Liver (tissue), 9 donors: ENCODE results near the gene MPPE1. TPM values are rescaled to one million over a fixed set of nuclear protein-coding genes. Genes with fewer than 3 reads are reported as not detected.

ENCODE experiments used
- DNase-seq: peaks from one replicate; pipeline ENCODE4 v3.0.0-alpha.2; 2017; ENCODE audit warnings: low spot score
- H3K27ac ChIP-seq, 2 donors: one replicate each; pipeline ENCODE4 v1.7.0; 2013; ENCODE audit warnings: inconsistent platforms in 2 of 2, low read length in 2 of 2, control low read depth in 1 of 2, low read depth in 1 of 2, mild to moderate bottlenecking in 1 of 2
- H3K27me3 ChIP-seq, 4 donors: one replicate each; pipeline versions ENCODE4 v1.6.1 to v1.7.0; 2013; ENCODE audit warnings: low read length in 3 of 4, inconsistent platforms in 1 of 4, mild to moderate bottlenecking in 1 of 4, moderate library complexity in 1 of 4; ENCODE audit not compliant: control insufficient read depth in 4 of 4, insufficient read depth in 4 of 4
- H3K36me3 ChIP-seq, 4 donors: one replicate each; pipeline versions ENCODE4 v1.6.1 to v1.7.0; 2013; ENCODE audit warnings: low read length in 3 of 4, mild to moderate bottlenecking in 3 of 4, low read depth in 1 of 4, moderate library complexity in 1 of 4; ENCODE audit not compliant: control insufficient read depth in 4 of 4, insufficient read depth in 3 of 4
- H3K4me1 ChIP-seq, 4 donors: one replicate each; pipeline versions ENCODE4 v1.6.1 to v1.7.0; 2013; ENCODE audit warnings: low read length in 3 of 4, mild to moderate bottlenecking in 3 of 4, moderate library complexity in 1 of 4; ENCODE audit not compliant: control insufficient read depth in 4 of 4, insufficient read depth in 4 of 4
- H3K4me3 ChIP-seq, 3 donors: one replicate each; pipeline versions ENCODE4 v1.6.1 to v1.7.0; 2013; ENCODE audit warnings: low read length in 3 of 3, control low read depth in 1 of 3, low read depth in 1 of 3, mild to moderate bottlenecking in 1 of 3
- H3K9ac ChIP-seq, 2 donors: one replicate each; pipeline ENCODE4 v1.7.0; 2013; ENCODE audit warnings: low read length in 2 of 2, mild to moderate bottlenecking in 2 of 2, moderate library complexity in 2 of 2, control low read depth in 1 of 2, low read depth in 1 of 2
- H3K9me3 ChIP-seq, 4 donors: one replicate each; pipeline versions ENCODE4 v1.6.1 to v1.7.0; 2013; ENCODE audit warnings: low read length in 3 of 4; ENCODE audit not compliant: control insufficient read depth in 4 of 4
- CTCF ChIP-seq: fragments of 150-350 bp; IDR thresholded peaks from 2 replicates; pipeline ENCODE4 v1.5.1; 2017; ENCODE audit warnings: improper control_type of control experiment, low read depth, low read length; ENCODE audit not compliant: missing input control
- EGR1 ChIP-seq, 2 donors: IDR thresholded peaks; 2 replicates each; pipeline ENCODE4 v1.6.1; 2016 to 2018; ENCODE audit warnings: antibody characterized with exemption in 2 of 2, low read depth in 2 of 2
- FOXA1 ChIP-seq: IDR thresholded peaks from 2 replicates; pipeline ENCODE4 v1.6.1; 2016; ENCODE audit warnings: antibody characterized with exemption
- FOXA2 ChIP-seq: IDR thresholded peaks from 2 replicates; pipeline ENCODE4 v1.6.1; 2016; ENCODE audit warnings: antibody characterized with exemption
- GABPA ChIP-seq, 2 donors: IDR thresholded peaks in 1 of 2; conservative IDR thresholded peaks in 1 of 2; 2 replicates each; pipeline ENCODE4 v1.6.1; 2016; ENCODE audit warnings: antibody characterized with exemption in 2 of 2, mild to moderate bottlenecking in 1 of 2, moderate library complexity in 1 of 2
- HNF4A ChIP-seq, 2 donors: conservative IDR thresholded peaks; 2 replicates each; pipeline ENCODE4 v1.6.1; 2016; ENCODE audit warnings: antibody characterized with exemption in 2 of 2, mild to moderate bottlenecking in 2 of 2
- HNF4G ChIP-seq: IDR thresholded peaks from 2 replicates; pipeline ENCODE4 v1.6.1; 2016; ENCODE audit warnings: antibody characterized with exemption
- JUND ChIP-seq, 2 donors: IDR thresholded peaks; 2 replicates each; pipeline ENCODE4 v1.6.1; 2016; ENCODE audit warnings: antibody characterized with exemption in 2 of 2
- MAX ChIP-seq: IDR thresholded peaks from 2 replicates; pipeline ENCODE4 v1.6.1; 2016; ENCODE audit warnings: antibody characterized with exemption
- NR2F2 ChIP-seq: IDR thresholded peaks from 2 replicates; pipeline ENCODE4 v1.6.1; 2016; ENCODE audit warnings: antibody characterized with exemption
- RAD21 ChIP-seq, 2 donors: IDR thresholded peaks; 2 replicates each; pipeline ENCODE4 v1.6.1; 2016; ENCODE audit warnings: antibody characterized with exemption in 2 of 2, mild to moderate bottlenecking in 2 of 2
- REST ChIP-seq: IDR thresholded peaks from 2 replicates; pipeline ENCODE4 v1.6.1; 2016; ENCODE audit warnings: antibody characterized with exemption, mild to moderate bottlenecking
- SP1 ChIP-seq: IDR thresholded peaks from 2 replicates; pipeline ENCODE4 v1.6.1; 2018; ENCODE audit warnings: antibody characterized with exemption, mild to moderate bottlenecking
- TAF1 ChIP-seq: conservative IDR thresholded peaks from 2 replicates; pipeline ENCODE4 v1.6.1; 2016; ENCODE audit warnings: antibody characterized with exemption, mild to moderate bottlenecking
- YY1 ChIP-seq: IDR thresholded peaks from 2 replicates; pipeline ENCODE4 v1.6.1; 2016; ENCODE audit warnings: antibody characterized with exemption, mild to moderate bottlenecking
- ZBTB33 ChIP-seq: IDR thresholded peaks from 2 replicates; pipeline ENCODE4 v1.6.1; 2016; ENCODE audit warnings: antibody characterized with exemption
- WGBS: extraction: QIAGEN DNeasy Blood & Tissue Kit; methylation state at CpG from one replicate; pipeline ENCODE4 v1.1.7; 2013; 5-methylcytosine and 5-hydroxymethylcytosine counted together
- polyA plus RNA-seq, 2 donors: library from polyadenylated mRNA; stranded (reverse) in 1 of 2; unstranded in 1 of 2; fragments of 200-250 nt in 1 of 2; fragments of >200 nt in 1 of 2; fragmentation: Nextera tagmentation in 1 of 2; extraction: Ambion mirVana in 1 of 2; gene quantifications; one replicate each; pipeline versions ENCODE4 v1.2.1 to v1.2.3, GENCODE V29; 2013 to 2015
- total RNA-seq, 2 donors: library from RNA; depleted of rRNA; stranded (reverse); fragments of >200 nt; gene quantifications; one replicate each; pipeline ENCODE4 v1.2.3, GENCODE V29; 2014
- donor health status: healthy.
- donor health status: healthy.
- donor health status: healthy.
- donor health status: healthy.
- donor health status: healthy.

The MPPE1 gene
- total and polyA plus RNA-seq, 4 donors: 9.8 to 31.6 (median 26.1) TPM

- H3K9me3 ChIP-seq: no peaks in the 10 kb centered on the region
- no peak overlapping the region for H3K27ac ChIP-seq
- no peak overlapping the region for H3K4me3 ChIP-seq
- WGBS: 90% methylated on average over 6 of the region's 6 CpGs
- no peak for DNase-seq
- no peaks in the 10 kb centered on the region for H3K36me3 ChIP-seq
- no peak overlapping the region for H3K9ac ChIP-seq
- no peaks in the 10 kb centered on the region for H3K4me1 ChIP-seq
- H3K27me3 ChIP-seq: no peaks in the 10 kb centered on the region
- TF ChIP-seq NR2F2 (no peak), CTCF (no peak), ZBTB33 (no peak), HNF4A (conservative IDR thresholded peaks at IDR 0.05) (no peak), YY1 (no peak), EGR1 (IDR thresholded peaks at IDR 0.05; ENCODE audit: low read depth in 2 of 2) (no peak), GABPA (IDR thresholded peaks at IDR 0.05 in 1 of 2, conservative IDR thresholded peaks at IDR 0.05 in 1 of 2) (no peak), HNF4G (no peak), RAD21 (IDR thresholded peaks at IDR 0.05) (no peak), REST (no peak)
These were observed 63.7 kb downstream of the MPPE1 start for GRCh38 chr18:11844436-11844835.

GRCh38 chr18:11842562-11842961 is 65.6 kb downstream of the MPPE1 start:
- H3K9ac ChIP-seq: no peak overlapping the region
- H3K36me3 ChIP-seq: no peaks in the 10 kb centered on the region
- no peak for DNase-seq
- H3K4me3 ChIP-seq: no peak overlapping the region
- WGBS: 83% methylated on average over 5 of the region's 5 CpGs
- no peaks in the 10 kb centered on the region for H3K9me3 ChIP-seq
- H3K27me3 ChIP-seq: no peaks in the 10 kb centered on the region
- H3K27ac ChIP-seq: no peak overlapping the region
- no peaks in the 10 kb centered on the region for H3K4me1 ChIP-seq
- TF ChIP-seq SP1: no peak
- no peak for TF ChIP-seq JUND (IDR thresholded peaks at IDR 0.05)
- TF ChIP-seq REST: no peak
- TF ChIP-seq FOXA2: no peak
- no peak for TF ChIP-seq FOXA1
- TF ChIP-seq ZBTB33: no peak
- TF ChIP-seq YY1: no peak
- no peak for TF ChIP-seq CTCF
- TF ChIP-seq MAX: no peak
- TF ChIP-seq HNF4A (conservative IDR thresholded peaks at IDR 0.05): no peak
- TF ChIP-seq HNF4G: no peak
- TF ChIP-seq RAD21 (IDR thresholded peaks at IDR 0.05): no peak
- TF ChIP-seq GABPA (IDR thresholded peaks at IDR 0.05 in 1 of 2, conservative IDR thresholded peaks at IDR 0.05 in 1 of 2): no peak
- no peak for TF ChIP-seq TAF1
